A549 treated with GW870086 at 1 μM for 4 hours (cell line): ENCODE measurements around the gene PM20D1. TPM values are rescaled to one million over a fixed set of nuclear protein-coding genes. Genes with fewer than 3 reads are reported as not detected.

ENCODE experiments used
- total RNA-seq: library from RNA; stranded (reverse); fragments of 200-300 nt; extraction: Qiagen RNA extraction; gene quantifications from 5 replicates; pipeline ENCODE4 v1.2.3, GENCODE V29; 2022; ENCODE audit warnings: low read depth

PM20D1 gene
- not detected in 5 replicates for total RNA-seq

GRCh38 chr1:205849619-205850355, at the start of gene PM20D1:
Gene PM20D1 (minus strand): TSS chr1:205850132. CDS start chr1:205850072, 60 bp downstream.

GRCh38 chr1:205812878-205813754, 36.8 kb downstream of the PM20D1 start, which contains the start of gene SLC41A1:
Gene SLC41A1 (minus strand): TSS chr1:205813198. CDS start chr1:205810441, 2,757 bp downstream.

Other genes with a start within 250 kb of the PM20D1 start
- gene ELK4, start 218.1 kb downstream of the PM20D1 start, total RNA-seq, result 6.0 to 7.2 TPM (median 6.4 TPM) in 5 replicates
- 4.5 to 6.3 TPM (median 5.7 TPM) in 5 replicates for gene SLC45A3, start 169.6 kb downstream of the PM20D1 start, total RNA-seq
- gene NUCKS1, start 100.0 kb downstream of the PM20D1 start, total RNA-seq, result 89.2 to 154 TPM (median 123 TPM) in 5 replicates
- gene RAB29, start 74.7 kb downstream of the PM20D1 start, total RNA-seq, result 10.1 to 12.8 TPM (median 11.3 TPM) in 5 replicates
- gene SLC41A1, start 36.9 kb downstream of the PM20D1 start, total RNA-seq, result 17.6 to 23.4 TPM (median 22.3 TPM) in 5 replicates
- 0.10 to 0.17 TPM (median 0.14 TPM) in 4 of 5 replicates, not detected in the other for gene SLC26A9, start 93.3 kb upstream of the PM20D1 start, total RNA-seq
- 1.2 to 1.6 TPM (median 1.2 TPM) in 5 replicates for gene RAB7B, start 153.3 kb upstream of the PM20D1 start, total RNA-seq
- gene CTSE, start 173.8 kb upstream of the PM20D1 start, total RNA-seq, result 0.08 TPM in 1 of 5 replicates, not detected in the others
- not detected in 5 replicates for gene RHEX, start 203.0 kb upstream of the PM20D1 start, total RNA-seq